Measurements from ENCODE around the gene B4GALT3. TPM values are rescaled to one million over a fixed set of nuclear protein-coding genes. Genes with fewer than 3 reads are reported as not detected.
A peak's percentile ranks its signal among the peaks of the same experiment; 100 is the strongest.

B4GALT3 gene
- total and polyA plus RNA-seq, 2 of the 8 experiments (the other 6 are each of a cell fraction or from before 2014, with no cell fraction given), result 42.3 to 43.0 TPM

DNA sequence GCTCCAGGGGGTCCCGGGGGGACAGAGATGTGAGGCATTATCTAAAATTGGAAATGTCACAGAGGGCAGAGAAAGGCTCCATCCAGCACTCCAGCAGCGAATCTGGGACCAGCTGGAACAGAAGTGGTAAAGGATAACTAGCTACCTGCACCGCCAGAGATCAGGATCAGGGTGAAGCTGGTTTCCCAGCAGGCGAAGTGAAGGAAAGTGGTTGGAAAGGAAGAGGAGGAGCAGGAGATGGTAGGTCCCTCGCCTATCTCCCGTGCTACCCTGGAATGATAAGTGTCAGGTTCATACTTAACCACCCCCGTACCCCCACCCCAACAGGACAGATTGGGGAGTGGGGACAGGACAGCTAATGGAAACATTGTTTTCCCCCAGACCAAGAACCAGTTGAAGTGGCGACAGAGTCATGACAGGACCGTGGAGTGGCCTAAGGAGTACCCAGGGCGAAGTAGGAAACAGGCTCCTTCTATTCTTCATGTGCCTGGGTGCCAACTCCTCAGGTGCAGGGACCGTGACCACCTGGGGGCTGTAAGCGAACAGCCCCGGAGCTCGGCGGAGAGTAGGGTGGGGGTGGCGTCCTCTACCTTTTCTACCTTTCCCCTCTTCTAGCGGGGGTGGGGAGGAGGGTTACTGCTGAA, 717 bp downstream of the B4GALT3 start:
- H3K56ac ChIP-seq (replicated peaks; ENCODE audit: insufficient read length, low read depth, low read length), result no peak overlapping the region
- H4K91ac ChIP-seq (replicated peaks; ENCODE audit: insufficient read length, low read length), result no peak overlapping the region
- no peak overlapping the region for H2BK20ac ChIP-seq (ENCODE audit: low read length)
- no peak overlapping the region; the same call in 1 of the 2 replicates for H4K8ac ChIP-seq (ENCODE audit: extremely low read depth, insufficient read depth, low read length)
- H4K5ac ChIP-seq (ENCODE audit: insufficient read length, low read depth, low read length), result no peak overlapping the region
- POLR2A ChIA-PET (ENCODE audit: partially characterized antibody), result interaction anchor here (0.6 to 4.0 kb wide), 23 partner anchors 10 to 177 kb away, joined by 3 to 51 read pairs (median 4); partner anchors contain the start of genes ADAMTS4, APOA2, DEDD and F11R
- H3K36me3 ChIP-seq (ENCODE audit: control insufficient read depth in 2 of 4, insufficient read depth in 4 of 4, low read length in 3 of 4), result peaks cover 7 to 36% (median 21%) of the 10 kb centered on the region in 4 experiments; a peak in 6 of 8 replicates
- no peak overlapping the region for H2AK5ac ChIP-seq (ENCODE audit: low read depth, low read length)
- no peak overlapping the region for H2BK15ac ChIP-seq (ENCODE audit: low read length)
- peaks cover 0 to 6% of the 10 kb centered on the region in 2 experiments for H4K20me1 ChIP-seq (replicated peaks in 1 of 2; ENCODE audit: control insufficient read depth in 1 of 2, insufficient read depth in 2 of 2, low read length in 2 of 2)
- peak overlapping the region; percentile 99; the same call in 1 of the 2 replicates for H2BK5ac ChIP-seq (ENCODE audit: low read depth, low read length)
- no peak overlapping the region for H3K18ac ChIP-seq (ENCODE audit: extremely low read depth, low read length)
- no peak overlapping the region for H2BK120ac ChIP-seq (replicated peaks; ENCODE audit: low read depth, low read length)
- no peak overlapping the region for H3K14ac ChIP-seq (ENCODE audit: insufficient read length)
- CTCF ChIA-PET (ENCODE audit: partially characterized antibody), result interaction anchor here (0.8 to 2.8 kb wide), 9 partner anchors 10 to 495 kb away, joined by 3 to 27 read pairs (median 3); partner anchors contain the start of genes ADAMTS4, PPOX and TOMM40L
- H3K79me1 ChIP-seq (ENCODE audit: low read depth, low read length), result peaks cover 4% of the 10 kb centered on the region
- H3K4me1 ChIP-seq (replicated peaks in 1 of 4; ENCODE audit: control insufficient read depth in 3 of 4, insufficient read depth in 4 of 4, low read length in 3 of 4), result peaks cover 0 to 13% (median under 1%) of the 10 kb centered on the region in 4 experiments; a peak in 3 of 7 replicates
- H3K4me2 ChIP-seq (ENCODE audit: insufficient read depth in 1 of 2, low read depth in 2 of 2, low read length in 2 of 2), result peak overlapping the region; percentile 61 to 93
- H3K4me3 ChIP-seq (ENCODE audit: extremely low read depth in 1 of 4, insufficient read depth in 2 of 4, low read depth in 3 of 4, low read length in 4 of 4), result peak overlapping the region; percentile 66 to 96 (median 84)
- H3K27ac ChIP-seq (ENCODE audit: low read depth, low read length), result peak overlapping the region; percentile 88; the same call in 1 of the 2 replicates
- H3K23me2 ChIP-seq (ENCODE audit: low read depth, low read length), result peaks cover 2% of the 10 kb centered on the region; the same call in 1 of the 2 replicates
- H3K4ac ChIP-seq (replicated peaks; ENCODE audit: insufficient read length, low read depth, low read length), result peak overlapping the region; percentile 62
- no peak overlapping the region for H2BK12ac ChIP-seq (ENCODE audit: low read depth, low read length)
- peaks cover 0 to 4% of the 10 kb centered on the region in 2 experiments; a peak in 1 of 4 replicates for H3K79me2 ChIP-seq (ENCODE audit: control insufficient read depth in 1 of 2, insufficient read depth in 2 of 2, low read length in 2 of 2)
- DNase-seq (ENCODE audit: low read depth in 1 of 2, low spot score in 2 of 2), result no peak
- H3K23ac ChIP-seq (ENCODE audit: insufficient read length), result no peak overlapping the region
- 27% methylated on average over 16 of the region's 17 CpGs; no CpG with 5 or more reads in 1 of the 2 experiments for WGBS, 2 experiments (ENCODE audit: extremely low coverage in 1 of 2, insufficient coverage in 1 of 2, insufficient read length in 1 of 2, insufficient replicate concordance in 2 of 2, low coverage in 1 of 2, low lambda C conversion rate in 2 of 2, missing lambda C conversion rate in 1 of 2)
- no peak for FAIRE-seq
- no peaks in the 10 kb centered on the region for H3K9me3 ChIP-seq (ENCODE audit: insufficient read depth in 2 of 2, low read depth in 1 of 2, low read length in 1 of 2)
- no peak overlapping the region for H2AFZ ChIP-seq (ENCODE audit: low read length)
- H3K9ac ChIP-seq (replicated peaks in 1 of 4; ENCODE audit: extremely low read depth in 1 of 4, low read depth in 3 of 4, low read length in 3 of 4), result peak overlapping the region in 3 of 4 experiments; percentile 3 to 83 (median 81); a peak in 5 of 7 replicates
- no peaks in the 10 kb centered on the region for H3K27me3 ChIP-seq (replicated peaks in 1 of 4; ENCODE audit: control insufficient read depth in 3 of 4, extremely low read depth in 1 of 4, insufficient read depth in 3 of 4, low read length in 3 of 4)
- no peak for TF ChIP-seq RAD21 (IDR thresholded peaks at IDR 0.05 in 1 of 2, conservative IDR thresholded peaks at IDR 0.05 in 1 of 2; ENCODE audit: low read depth in 2 of 2, low read length in 2 of 2)
- no peak for TF ChIP-seq TCF12 (IDR thresholded peaks at IDR 0.05; ENCODE audit: low read depth, low read length)
- no peak for TF ChIP-seq JUND (IDR thresholded peaks at IDR 0.05; ENCODE audit: low read length)
- TF ChIP-seq TAF7 (optimal IDR thresholded peaks at IDR 0.05; ENCODE audit: borderline replicate concordance, low read depth, low read length), result no peak

All from H1 (cell line).